Activated CD4-positive, alpha-beta T cell treated with anti-CD3 and anti-CD28 coated beads, Interleukin-2, amount 50 U/mL, for 24 hours (primary cell): ENCODE data around the gene CD160.
"Not testable (repeated sequence)": the region's sequence is repeated elsewhere in the genome, so short reads cannot be mapped to it uniquely, and the experiment has no call there.

Experiments used
- DNase-seq, 2 donors: peaks; one replicate each; pipeline ENCODE4 v3.0.0-alpha.2; 2020; ENCODE audit warnings: low read depth in 1 of 2, low spot score in 1 of 2

The CD160 gene

GRCh38 chr1:145758116-145758515, 38.8 kb downstream of the CD160 start:
- no peak for DNase-seq

DNA sequence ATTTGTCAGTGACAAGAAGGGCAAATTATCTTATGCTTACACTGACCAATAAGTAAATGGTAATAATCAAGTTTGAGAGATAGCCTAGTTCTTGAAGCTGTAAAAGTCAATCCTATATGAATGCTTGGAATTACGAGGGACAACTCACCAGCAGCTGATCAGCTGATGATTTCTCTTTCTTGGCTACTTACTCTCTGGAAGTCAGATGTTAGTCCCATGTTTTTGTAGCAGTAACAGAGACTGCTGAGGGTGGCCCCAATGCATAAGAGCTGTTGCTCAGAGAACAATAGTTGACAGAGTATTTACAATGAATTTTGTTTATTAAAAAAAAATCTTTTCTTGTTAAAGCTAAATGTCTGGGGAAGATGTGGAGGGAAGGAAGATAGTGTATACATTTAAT, 39.3 kb downstream of the CD160 start:
- DNase-seq = no peak

DNA sequence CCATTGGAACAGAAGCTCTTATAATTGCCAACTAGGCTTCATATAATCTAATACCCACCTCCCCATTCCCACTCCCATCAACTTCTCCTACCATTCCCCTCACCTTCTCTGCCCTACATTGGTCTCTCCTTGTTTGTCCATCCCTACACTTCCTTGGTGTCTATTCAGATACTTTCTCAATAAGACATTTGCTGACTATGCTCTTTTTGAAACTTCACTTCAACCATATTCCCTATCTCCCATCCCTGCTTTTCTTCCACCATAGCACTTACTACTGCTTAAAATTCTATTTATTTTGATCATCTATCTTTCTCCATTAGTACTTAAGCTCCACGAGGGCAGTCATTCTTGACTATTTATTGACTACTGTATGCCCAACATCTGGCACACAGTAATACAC, 40.4 kb downstream of the CD160 start:
- DNase-seq = no peak

GRCh38 chr1:145760395-145760949, 41.2 kb downstream of the CD160 start:
- DNase-seq = not testable (repeated sequence)

DNA sequence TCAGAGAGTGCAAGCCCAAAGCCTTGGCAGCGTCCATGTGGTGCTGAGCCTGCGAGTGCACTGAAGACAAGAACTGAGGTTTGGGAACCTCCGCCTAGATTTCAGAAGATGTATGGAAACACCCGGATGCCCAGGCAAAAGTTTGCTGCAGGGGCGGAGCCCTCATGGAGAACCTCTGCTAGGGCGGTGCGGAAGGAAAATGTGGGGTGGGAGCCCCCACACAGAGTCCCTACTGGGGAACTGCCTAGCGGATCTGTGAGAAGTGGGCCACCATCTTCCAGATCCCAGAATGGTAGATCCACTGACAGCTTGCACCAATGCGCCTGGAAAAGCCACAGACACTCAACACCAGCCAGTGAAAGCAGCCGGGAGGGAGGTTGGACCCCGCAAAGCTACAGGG, 42.2 kb downstream of the CD160 start:
- DNase-seq = not testable (repeated sequence)

DNA sequence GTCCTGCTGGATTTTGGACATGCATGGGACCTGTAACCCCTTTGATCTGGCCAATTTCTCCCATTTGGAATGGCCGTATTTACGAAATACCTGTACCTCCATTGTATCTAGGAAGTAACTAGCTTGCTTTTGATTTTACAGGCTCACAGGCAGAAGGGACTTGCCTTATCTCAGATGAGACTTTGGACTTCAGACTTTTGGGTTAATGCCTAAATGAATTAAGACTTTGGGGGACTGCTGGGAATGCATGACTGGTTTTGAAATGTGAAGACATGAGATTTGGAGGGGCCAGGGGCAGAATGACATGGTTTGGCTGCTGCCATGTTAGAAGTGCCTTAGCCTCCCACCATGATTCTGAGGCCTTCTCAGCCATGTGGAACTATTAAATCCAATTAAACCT, 42.7 kb downstream of the CD160 start:
- DNase-seq = not testable (repeated sequence)

DNA sequence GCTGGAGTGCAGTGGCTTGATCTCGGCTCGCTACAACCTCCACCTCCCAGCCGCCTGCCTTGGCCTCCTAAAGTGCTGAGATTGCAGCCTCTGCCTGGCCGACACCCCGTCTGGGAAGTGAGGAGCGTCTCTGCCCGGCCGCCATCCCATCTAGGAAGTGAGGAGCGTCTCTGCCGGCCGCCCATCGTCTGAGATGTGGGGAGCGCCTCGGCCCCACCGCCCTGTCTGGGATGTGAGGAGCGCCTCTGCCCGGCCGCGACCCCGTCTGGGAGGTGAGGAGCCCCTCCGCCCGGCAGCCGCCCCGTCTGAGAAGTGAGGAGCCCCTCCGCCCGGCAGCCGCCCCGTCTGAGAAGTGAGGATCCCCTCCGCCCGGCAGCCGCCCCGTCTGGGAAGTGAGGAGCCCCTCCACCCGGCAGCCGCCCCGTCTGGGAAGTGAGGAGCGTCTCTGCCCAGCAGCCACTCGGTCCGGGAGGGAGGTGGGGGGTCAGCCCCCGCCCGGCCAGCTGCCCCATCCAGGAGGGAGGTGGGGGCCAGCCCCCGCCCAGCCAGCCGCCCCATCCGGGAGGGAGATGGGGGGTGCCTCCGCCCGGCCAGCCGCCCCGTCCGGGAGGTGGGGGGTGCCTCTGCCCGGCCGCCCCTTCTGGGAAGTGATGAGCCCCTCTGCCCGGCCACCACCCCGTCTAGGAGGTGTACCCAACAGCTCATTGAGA, 45.1 kb downstream of the CD160 start:
- not testable (repeated sequence) for DNase-seq

- DNase-seq = not testable (repeated sequence)
Measured at GRCh38 chr1:145765127-145765526, 45.8 kb downstream of the CD160 start.

DNA sequence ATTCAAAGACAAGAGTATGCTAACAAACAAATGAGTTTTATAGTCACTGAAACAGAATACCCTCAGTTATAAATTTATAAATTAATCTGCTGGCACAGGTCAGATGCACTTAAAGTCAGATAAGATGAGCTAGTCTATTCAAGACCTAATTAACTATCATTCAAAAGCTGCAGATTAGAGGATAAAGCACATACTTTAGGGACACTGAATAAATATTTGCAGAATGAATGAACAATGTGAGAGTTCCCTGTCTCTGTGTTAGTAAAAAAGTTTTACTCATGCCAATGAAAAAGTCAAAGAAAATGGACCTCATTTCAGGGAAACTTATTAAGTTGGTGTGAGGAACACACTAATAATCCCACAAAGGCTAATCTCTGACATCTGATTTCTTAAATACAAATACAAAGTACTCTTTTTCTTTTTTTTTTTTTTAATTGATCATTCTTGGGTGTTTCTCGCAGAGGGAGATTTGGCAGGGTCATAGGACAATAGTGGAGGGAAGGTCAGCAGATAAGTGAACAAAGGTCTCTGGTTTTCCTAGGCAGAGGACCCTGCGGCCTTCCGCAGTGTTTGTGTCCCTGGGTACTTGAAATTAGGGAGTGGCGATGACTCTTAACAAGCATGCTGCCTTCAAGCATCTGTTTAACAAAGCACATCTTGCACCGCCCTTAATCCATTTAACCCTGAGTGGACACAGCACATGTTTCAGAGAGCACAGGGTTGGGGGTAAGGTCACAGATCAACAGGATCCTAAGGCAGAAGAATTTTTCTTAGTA, 46.5 kb downstream of the CD160 start:
- not testable (repeated sequence) for DNase-seq

GRCh38 chr1:145766926-145767325, 47.6 kb downstream of the CD160 start:
- not testable (repeated sequence) for DNase-seq

DNA sequence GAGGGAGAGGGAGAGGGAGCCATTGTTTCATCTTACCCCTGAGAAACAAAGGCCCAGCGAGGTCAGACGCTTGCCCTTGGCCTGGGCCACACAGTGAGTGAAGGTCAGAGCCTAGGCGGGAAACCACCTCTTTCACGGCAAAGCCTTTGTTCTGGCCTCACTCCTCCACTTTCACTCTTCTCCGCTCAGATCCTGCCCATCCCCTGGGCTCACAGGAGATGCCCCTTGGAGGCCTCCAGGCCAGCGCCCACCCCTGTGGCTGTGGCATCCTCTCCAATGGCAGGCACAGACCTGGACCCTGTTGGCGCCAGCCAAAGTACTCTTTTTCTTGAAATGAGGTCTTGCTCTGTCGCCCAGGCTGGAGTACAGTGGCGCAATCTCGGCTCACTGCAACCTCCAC, 48.7 kb downstream of the CD160 start:
- not testable (repeated sequence) for DNase-seq

GRCh38 chr1:145771056-145771455, 51.8 kb downstream of the CD160 start:
- no peak for DNase-seq

GRCh38 chr1:145773423-145773822, 54.1 kb downstream of the CD160 start:
- DNase-seq = no peak

- no peak for DNase-seq
Measured at GRCh38 chr1:145777357-145778145, 58.3 kb downstream of the CD160 start.

DNA sequence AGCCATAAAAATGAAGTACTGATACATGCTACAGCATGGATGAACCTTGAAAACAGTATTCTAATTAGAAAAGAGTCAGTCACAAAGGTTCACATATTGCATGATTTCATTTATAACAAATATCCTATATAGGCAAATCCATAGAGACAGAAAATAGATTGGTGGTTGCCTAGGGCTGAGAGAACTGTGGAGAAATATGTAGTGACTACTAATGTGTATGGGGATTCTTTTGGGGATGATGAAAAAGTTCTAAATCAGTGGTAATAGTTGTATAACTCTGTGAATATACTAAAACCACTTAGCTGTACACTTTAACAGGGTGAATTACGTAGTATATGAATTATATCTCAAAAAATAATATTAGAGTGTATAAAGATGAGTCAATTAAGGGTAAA, 58.8 kb downstream of the CD160 start:
- DNase-seq = no peak

DNA sequence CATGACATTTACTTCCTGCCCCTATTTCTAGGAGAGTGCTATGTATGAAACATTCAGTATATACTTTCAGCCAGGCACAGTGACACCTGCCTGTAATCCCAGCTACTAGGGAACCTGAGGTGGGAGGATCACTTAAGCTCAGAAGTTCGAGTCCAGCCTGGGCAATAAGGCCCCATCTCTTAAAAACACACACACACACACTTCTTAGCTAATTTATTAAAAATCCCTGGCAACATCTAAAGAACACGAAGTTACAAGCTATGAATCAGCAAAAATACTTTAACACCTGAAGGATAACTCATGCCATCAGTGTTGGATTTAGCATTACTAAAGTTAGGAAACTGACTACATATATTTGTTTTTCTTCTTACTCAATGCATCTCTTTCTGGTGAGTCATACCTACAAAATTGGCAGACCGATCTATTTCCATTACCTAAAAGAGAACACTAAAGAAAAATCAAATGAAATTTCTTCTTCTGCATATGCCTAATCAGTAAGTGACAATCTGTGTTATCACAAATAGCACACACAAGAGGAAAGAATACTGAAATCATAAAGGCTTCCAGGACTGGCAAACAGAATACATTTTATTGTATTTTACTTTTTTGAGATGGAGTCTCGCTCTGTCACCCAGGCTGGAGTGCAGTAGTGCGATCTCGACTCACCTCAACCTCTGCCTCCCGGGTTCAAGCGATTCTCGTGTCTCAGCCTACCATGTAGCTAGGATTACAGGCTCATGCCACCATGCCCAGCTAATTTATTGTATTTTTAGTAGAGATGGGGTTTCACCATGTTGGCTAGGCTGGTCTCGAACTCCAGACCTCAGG, 63.2 kb downstream of the CD160 start:
- no peak for DNase-seq

DNA sequence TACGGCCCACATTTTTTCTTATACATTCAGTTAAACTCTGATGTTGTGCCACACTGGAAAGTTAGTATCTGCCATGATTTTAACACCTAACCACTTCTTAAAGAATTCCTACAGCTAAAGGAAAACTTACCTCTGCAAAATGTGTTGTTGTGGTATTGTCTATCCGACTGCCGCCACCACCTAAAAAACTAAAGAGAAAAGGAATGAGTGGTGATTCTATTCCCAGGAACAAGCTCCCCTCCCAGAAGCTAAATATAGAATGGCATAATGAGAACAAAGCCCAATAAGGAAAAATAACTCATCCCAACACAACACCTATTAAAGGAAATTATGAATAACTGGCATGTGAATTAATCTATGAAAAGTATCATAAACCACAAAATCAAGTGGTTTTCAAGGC, 65.1 kb downstream of the CD160 start:
- DNase-seq = no peak

GRCh38 chr1:145785547-145785946, 66.2 kb downstream of the CD160 start:
- no peak for DNase-seq

DNA sequence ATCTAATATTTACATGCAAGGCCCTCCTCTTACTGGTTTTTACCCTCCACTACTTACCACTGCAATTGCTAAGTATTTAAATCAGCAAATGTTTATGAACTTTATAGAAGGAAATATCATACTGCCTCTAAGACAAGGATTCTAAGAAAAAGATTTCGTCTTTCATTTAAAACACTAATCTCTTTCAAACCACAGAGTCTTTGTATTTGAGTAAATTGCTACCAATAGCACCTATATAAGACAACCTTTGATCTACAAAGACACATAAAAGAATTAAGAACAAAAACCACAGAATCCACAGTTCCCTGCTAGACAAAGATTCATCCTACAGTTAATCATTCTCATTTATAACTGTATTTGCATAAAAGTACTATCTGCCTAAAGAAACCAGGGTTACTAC, 67.0 kb downstream of the CD160 start:
- DNase-seq = no peak

- DNase-seq = no peak
Measured at GRCh38 chr1:145788580-145788979, 69.3 kb downstream of the CD160 start.
